Stimulated activated CD8-positive, alpha-beta memory T cell treated with anti-CD3 and anti-CD28 coated beads, Interleukin-4, amount 100 ng/mL, for 1 hour (primary cell): ENCODE measurements around the gene MYO1E.
"Not testable (repeated sequence)": the region's sequence is repeated elsewhere in the genome, so short reads cannot be mapped to it uniquely, and the experiment has no call there.

Source experiments
- DNase-seq, 2 donors: peaks; one replicate each; pipeline ENCODE4 v3.0.0-alpha.2; 2020; ENCODE audit warnings: low read depth in 2 of 2, low spot score in 1 of 2

The MYO1E gene

GRCh38 chr15:59295261-59296001 is 77.2 kb downstream of the MYO1E start:
- no peak for DNase-seq

- no peak for DNase-seq
Measured at GRCh38 chr15:59294574-59295260, 78.0 kb downstream of the MYO1E start.

- no peak for DNase-seq
Measured at GRCh38 chr15:59292442-59293151, 80.1 kb downstream of the MYO1E start.

DNA sequence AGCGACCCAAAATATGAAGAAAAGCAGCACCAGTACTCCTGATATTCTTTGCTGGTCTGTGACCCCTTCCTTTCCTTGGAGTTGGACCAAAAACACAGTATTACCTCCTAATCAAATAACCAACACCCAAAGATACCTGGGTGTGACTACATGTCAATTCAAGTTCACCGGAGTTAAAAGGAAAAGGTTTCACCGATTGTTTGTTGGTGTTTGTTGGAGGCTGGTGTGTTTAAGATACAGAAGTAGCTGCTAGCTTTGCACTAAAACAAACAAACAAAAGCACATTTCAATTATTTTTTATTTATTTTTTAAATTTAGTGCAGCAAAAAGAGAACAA is 81.5 kb downstream of the MYO1E start:
- DNase-seq = no peak

GRCh38 chr15:59290295-59291212 is 82.1 kb downstream of the MYO1E start:
- DNase-seq = no peak

- no peak for DNase-seq
Measured at GRCh38 chr15:59289574-59289973, 83.1 kb downstream of the MYO1E start.

GRCh38 chr15:59283717-59284391 is 88.8 kb downstream of the MYO1E start:
- no peak for DNase-seq

DNA sequence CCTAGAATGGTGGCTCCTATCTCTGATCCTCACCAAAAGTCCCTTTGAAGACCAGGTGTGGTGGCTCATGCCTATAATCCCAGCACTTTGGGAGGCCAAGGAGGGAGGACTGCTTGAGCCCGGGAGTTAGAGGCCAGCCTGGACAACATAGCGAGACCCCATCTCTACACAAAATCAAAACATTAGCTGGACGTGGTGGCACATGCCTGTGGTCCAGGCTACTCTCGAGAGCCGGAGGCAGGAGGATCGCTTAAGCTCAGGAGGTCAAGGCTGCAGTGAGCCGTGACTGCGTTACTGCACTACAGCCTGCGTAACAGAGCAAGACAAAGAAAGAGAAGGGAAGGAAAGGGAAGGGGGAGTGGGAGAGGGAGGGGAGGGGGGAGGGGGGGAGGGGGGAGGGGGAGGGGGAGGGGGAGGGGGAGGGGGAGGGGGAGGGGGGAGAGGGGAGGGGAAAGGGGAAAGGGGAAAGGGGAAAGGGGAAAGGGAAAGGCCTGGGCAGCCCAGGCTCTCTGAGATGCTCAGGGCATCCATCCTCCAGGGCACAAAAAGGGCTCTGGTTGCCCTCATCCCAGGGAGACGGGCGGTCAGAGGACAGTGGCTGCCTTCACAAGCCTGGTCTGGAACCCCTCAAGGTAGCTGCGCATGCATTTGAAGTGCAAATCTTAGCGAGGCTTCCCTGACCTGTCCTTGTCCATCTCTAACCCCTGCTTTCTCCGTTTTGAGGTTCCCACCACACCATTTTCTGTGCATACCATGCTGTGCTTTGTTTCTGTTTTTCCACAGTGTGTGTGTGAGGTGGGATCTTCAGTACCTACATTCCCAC is 89.9 kb downstream of the MYO1E start:
- no peak for DNase-seq

GRCh38 chr15:59281699-59282098 is 91.0 kb downstream of the MYO1E start:
- DNase-seq = no peak

DNA sequence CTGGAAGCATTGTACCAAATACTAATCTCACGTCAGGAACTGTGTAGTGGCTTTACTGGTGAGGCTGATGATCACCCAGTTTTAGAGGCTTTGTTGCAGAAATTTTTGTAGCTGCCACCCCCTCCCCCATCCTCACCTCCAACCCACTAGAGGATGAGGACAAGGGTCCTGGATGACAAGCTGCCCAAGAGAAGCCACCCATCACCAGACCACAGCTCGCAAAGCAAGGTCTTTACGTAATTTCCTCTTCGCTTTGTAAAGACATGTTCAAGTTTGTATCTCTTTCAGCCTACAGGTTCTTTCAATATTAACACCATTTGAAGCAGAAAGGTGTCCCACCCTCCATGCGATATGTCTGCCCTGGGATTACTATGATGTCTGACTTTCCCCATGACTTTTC is 91.8 kb downstream of the MYO1E start:
- no peak for DNase-seq

DNA sequence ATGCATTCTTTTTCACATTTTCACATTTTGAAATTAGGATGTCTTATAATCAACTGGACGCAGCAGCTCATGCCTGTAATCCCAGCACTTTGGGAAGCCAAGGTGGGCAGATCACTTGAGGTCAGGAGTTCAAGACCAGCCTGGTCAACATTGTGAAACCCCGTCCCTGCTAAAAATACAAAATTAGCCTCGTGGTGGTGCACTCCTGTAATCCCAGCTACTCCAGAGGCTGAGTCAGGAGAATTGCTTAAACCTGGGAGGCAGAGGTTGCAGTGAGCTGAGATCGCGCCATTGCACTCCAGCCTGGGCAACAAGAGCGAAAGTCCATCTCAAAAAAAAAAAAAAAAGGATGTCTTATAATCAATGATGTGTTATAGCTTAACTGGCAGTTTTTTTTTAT is 92.4 kb downstream of the MYO1E start:
- not testable (repeated sequence) for DNase-seq

GRCh38 chr15:59279023-59279422 is 93.6 kb downstream of the MYO1E start:
- no peak for DNase-seq

DNA sequence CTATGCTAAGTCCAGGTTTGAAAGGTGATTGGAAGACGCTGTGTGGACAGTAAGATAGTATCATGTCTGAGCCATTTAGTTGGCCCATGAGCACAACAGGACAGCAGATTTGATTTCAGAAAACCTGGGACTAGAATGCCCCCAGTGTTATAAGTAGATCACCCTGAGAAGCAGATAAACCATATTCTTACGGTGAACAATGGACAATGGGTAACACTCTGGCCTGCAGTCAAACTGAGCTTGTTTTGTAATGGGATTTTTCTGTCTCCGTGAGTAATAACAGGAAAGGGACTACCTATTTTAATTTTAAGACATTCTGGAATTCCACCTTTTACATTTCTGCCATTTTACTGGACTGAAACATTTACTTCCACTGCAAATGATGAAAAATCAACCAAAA is 94.6 kb downstream of the MYO1E start:
- DNase-seq = no peak

DNA sequence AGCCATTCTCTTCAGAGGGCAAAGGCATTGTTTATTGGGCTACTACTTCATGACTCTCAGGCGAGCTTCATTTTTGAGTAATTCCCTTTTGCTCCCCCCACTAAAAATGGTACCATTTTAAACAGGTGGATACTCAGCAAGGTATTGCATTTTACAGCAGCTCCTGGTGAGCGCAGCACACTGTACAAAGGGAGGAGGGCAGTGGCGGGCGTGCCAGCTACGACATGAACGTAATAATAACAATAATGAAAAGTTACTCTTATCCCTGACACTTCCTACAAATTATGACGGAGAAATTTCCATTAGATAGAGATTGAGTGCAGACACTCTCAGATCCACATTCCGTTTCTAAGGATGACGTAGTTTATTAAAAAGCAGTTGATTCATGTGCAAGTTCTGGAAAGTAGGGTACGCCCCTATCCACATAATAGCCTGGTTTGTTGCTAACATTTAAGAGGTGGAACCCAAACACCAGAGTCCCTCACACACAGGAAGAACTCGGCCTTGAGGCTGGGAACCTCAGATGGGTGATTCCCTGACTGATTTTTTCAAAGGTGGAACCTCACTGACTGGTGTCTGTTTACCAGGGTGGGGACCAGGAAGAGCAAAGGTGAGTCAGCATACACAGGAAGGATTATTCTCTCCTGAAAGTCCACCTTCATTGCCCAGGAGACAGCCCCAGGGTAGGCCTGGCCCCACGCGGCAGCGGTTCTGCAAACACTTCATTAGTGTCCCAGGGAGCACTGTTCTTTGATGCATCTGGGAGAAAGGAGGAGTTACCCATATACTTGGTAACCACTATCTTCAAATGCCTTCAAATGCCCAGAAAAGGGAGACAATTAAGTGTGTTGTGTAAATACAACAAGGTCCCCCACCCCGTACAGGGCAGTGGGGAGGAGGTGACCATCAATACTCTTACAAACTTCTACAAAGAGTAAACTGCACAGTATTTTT is 96.2 kb downstream of the MYO1E start:
- no peak for DNase-seq

DNA sequence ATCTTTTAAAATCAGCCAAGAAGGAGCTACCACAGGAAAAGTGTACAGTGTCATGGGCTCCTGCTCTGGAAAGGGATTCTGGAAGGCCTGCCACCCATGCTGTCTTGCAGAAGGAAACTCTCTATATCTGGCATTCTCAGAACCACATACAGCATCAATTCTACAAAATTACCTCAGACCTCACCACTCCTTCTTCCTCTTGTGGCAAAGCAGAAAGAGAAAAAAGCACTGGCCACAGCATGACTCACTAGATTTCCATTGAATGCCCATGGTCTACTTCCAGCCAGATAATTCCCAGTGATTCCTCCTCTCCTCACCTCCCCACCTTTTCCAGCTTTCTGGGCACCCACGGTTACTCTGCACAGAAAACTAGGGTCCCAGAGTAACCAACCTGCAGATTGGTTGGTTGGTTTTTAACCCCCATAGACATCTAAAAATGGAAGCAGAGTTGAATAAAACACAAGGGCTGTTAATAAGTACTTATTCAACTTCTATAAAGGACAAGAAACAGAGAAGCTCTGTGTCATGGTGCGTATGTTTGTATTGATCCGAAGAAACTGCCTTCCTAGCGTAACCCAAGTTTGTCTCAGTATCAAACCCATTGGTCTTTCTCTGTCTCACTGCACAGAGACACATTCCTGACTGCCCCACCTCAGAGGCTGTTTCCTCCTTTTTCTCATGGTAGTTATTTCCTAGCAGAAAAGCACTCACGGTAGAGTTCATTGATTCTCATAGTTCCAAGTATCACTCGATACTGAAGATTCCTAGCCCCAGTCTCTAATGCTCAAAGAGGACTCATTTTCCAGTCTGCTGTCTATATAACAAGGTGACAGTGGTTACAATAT is 98.3 kb downstream of the MYO1E start:
- DNase-seq = no peak

- DNase-seq = no peak
Measured at GRCh38 chr15:59273234-59273633, 99.4 kb downstream of the MYO1E start.

DNA sequence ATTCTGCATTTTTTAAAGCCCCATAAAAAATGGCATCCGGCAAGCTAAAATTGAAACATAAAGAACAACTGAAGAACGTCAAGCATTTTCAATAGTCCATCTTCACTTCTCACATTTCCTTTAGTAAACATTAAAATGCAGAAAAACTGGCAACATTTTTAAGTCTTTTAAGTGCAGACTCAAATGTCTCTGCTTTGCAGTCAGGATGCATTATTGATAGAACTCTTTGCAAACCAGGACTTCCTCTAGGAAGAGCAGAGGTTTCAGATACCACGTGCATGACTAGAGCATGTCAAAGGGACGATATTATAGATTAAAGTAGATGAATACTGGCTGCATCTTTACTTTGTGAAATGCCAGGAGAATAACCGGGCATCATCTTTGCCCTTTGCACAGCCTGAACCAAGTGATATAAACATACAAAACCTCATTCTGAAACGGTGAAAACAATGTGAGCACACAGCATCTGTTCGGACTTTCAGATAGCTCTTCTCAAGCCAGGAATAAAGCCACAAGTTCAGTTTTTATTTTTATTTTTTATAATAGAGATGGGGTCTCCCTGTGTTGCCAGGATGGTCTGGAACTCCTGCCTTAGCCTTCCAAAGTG is 101.0 kb downstream of the MYO1E start:
- DNase-seq = no peak
